Measurements from ENCODE around the gene TSTD2.

Gene TSTD2

DNA sequence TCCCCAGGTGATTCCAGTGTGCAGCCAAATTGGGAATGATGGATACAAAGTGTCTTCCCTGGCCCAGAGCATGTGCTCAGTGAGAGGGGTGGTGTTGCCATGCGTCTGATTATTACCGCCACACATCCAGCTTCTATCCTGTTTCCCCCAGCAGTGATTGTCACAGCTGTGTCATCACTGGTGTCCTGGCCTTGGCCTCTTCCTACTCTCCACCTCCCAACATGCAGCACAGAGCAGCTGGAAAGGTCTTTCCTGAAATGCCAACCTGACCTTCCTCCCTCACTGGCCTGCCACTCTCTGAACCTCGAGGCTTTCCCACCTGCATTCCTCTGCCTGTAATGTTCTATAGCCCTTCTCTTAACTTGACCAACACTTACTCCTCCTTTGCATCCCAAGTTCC is 71.7 kb downstream of the TSTD2 start:
- TF ChIP-seq, protein P1, sequence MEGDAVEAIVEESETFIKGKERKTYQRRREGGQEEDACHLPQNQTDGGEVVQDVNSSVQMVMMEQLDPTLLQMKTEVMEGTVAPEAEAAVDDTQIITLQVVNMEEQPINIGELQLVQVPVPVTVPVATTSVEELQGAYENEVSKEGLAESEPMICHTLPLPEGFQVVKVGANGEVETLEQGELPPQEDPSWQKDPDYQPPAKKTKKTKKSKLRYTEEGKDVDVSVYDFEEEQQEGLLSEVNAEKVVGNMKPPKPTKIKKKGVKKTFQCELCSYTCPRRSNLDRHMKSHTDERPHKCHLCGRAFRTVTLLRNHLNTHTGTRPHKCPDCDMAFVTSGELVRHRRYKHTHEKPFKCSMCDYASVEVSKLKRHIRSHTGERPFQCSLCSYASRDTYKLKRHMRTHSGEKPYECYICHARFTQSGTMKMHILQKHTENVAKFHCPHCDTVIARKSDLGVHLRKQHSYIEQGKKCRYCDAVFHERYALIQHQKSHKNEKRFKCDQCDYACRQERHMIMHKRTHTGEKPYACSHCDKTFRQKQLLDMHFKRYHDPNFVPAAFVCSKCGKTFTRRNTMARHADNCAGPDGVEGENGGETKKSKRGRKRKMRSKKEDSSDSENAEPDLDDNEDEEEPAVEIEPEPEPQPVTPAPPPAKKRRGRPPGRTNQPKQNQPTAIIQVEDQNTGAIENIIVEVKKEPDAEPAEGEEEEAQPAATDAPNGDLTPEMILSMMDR (IDR thresholded peaks at IDR 0.05; ENCODE audit: borderline replicate concordance, insufficient read depth, low read depth, low read length) = no peak

DNA sequence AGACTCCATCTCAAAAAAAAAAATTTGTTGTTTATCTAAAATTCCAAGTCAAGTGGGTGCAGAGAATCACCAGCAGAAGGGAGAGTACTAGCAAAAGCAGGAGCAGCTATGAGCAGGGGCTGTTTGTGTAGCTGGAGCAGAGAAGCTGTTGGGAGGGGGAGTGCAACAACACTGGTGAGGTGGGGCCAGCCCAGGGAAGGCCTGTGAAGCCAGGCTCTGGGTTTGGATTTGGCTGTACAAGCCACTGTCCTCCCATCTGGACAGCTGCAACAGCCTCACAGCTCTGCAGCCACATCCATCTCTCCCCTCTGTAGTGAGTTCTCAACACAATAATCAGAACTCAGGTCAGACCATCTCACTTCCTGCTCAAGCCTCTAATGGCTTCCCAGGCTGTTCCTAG is 72.3 kb downstream of the TSTD2 start:
- no peak overlapping the region for H3K4me3 ChIP-seq (ENCODE audit: low read depth, low read length)
- TF ChIP-seq, protein P1 (IDR thresholded peaks at IDR 0.05; ENCODE audit: borderline replicate concordance, insufficient read depth, low read depth, low read length) = no peak

More for the DNA sequence above, 71.7 kb downstream of the TSTD2 start:
- no peak overlapping the region for H3K4me3 ChIP-seq (ENCODE audit: low read depth, low read length)

DNA sequence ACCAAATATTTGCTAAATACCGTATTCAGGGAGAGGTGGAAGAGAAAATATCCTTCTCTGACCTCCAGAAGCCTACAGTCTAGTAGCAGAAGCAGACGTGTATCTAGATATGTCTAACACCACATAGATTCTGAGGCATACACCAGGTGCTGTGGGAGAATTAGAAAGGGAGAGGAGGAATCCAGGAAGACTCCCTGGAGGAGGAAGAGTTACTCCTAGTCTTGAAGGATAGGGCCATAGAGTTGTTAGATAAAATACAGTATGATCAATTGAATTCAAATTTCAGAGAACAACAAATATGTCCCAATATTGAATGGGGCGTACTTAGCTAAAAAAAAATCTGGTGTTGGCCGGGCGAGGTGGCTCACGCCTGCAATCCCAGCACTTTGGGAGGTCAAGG is 73.0 kb downstream of the TSTD2 start:
- no peak overlapping the region for H3K4me3 ChIP-seq (ENCODE audit: low read depth, low read length)
- TF ChIP-seq, protein P1 (IDR thresholded peaks at IDR 0.05; ENCODE audit: borderline replicate concordance, insufficient read depth, low read depth, low read length) = no peak

DNA sequence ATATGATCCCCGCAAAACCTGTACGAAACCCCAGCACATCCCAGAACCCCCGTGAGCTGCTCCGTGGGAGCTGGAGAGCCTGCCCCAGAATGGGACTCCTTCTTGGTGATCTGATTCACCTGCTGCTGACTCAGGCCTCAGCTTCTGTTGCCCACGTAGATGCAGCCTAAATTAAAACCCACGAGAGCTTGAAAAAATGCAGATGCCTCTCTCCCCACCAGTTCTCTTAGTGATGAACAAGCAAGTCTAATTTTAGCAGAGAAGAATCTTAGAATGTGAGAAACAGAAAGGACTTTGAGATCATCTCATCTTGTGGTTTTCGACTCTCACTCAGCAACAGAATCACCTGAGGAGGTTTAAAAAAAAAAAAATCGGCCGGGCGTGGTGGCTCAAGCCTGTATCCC is 74.1 kb downstream of the TSTD2 start:
- TF ChIP-seq, protein P1 (IDR thresholded peaks at IDR 0.05; ENCODE audit: borderline replicate concordance, insufficient read depth, low read depth, low read length) = no peak
- peak overlapping the region; percentile 42 for H3K4me3 ChIP-seq (ENCODE audit: low read depth, low read length)

DNA sequence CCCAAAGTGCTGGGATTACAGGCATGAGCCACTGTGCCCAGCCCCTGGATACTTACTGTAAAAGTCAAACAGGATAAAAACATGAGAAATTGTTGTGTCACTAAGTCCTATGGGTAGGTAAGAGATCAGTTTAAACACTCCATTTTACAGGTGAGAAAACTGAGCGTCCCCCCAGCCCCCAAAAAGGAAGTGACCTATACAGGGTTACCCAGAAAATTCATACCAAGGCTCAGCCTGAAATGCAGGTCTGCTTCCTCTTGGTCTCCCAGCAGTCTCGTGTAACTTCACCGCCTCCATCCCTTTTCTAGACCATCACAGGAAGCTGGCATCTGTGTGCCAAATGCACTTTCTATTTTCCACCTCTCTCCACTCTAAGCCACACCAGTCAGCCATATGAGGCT is 74.5 kb downstream of the TSTD2 start:
- H3K4me3 ChIP-seq (ENCODE audit: low read depth, low read length) = peak overlapping the region; percentile 42
- TF ChIP-seq, protein P1 (IDR thresholded peaks at IDR 0.05; ENCODE audit: borderline replicate concordance, insufficient read depth, low read depth, low read length) = no peak

DNA sequence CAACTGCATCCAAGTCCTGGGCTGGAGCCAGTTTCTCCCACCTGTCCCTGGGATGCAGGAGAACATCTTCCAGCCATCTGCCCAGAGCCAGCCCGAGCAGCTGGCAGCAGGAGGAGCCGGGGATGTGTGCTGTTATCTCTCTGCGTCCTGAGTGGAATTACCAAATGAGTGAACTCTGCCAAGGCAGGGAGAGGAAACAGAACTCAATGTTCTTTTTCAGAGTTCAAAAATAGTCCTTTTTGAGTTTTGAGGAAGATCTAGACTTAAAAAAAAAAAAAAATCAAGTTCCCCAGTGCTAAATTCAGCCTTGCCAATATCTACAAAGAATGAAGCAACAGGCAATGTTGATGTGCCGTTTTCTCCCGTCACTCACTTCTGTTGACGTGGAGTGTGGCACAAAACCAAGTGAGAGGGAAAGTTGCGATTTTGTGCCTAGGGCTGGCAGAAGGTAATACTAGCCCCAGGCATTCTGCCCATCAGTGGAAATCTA is 75.5 kb downstream of the TSTD2 start:
- no peak overlapping the region for H3K4me3 ChIP-seq (ENCODE audit: low read depth, low read length)
- TF ChIP-seq, protein P1 (IDR thresholded peaks at IDR 0.05; ENCODE audit: borderline replicate concordance, insufficient read depth, low read depth, low read length) = no peak

DNA sequence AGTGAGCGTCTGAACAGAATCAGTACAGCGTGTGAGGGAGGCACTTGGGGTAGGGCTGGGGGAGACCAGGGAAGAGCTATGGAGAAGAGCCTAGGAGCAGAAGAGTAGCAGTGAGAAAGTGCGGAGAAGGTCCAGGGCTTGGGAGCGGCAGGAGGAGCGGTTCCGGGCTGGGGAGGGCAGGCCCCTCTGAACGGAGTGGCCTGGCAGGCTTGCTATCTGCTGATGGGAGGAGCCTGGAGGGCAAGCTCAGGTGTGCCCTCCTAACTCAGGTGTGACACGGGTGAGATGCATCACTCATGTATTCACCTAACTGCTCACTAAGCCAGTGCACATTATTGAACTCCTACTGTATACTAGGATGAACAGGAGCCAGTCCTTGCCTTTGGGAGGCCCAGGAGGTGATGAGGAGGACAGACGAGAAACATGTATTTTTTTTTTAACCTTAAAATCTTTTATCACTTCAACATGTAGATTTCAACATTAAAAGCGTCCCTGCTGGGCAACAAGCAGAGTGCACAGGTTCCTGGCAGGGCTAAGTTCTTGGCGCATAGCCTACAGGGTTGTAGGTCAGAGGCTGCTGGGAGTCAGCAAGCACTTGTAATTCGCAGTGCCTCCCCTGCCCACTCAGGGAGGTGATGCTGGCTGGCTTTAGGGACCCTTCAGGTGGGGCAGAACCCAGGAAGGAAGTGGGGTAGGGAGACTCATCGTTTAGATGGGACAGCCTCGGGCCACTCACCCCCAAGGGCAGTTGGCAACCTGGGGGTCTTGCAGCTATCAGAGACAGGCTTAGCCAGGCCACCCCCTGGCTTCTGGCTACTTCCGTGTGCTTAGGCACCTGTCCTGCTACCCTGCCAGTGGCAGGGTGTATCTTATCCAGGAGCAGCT is 76.2 kb downstream of the TSTD2 start:
- H3K4me3 ChIP-seq (ENCODE audit: low read depth, low read length) = no peak overlapping the region
- TF ChIP-seq, protein P1 (IDR thresholded peaks at IDR 0.05; ENCODE audit: borderline replicate concordance, insufficient read depth, low read depth, low read length) = no peak
